Neural cell (in vitro differentiated cells): ENCODE results near the gene DNAL1.

Source experiments
- CTCF ChIP-seq: fragments of 450-650 bp; IDR thresholded peaks from 2 replicates; pipeline ENCODE4 v1.5.1; 2014; ENCODE audit warnings: antibody characterized with exemption, mild to moderate bottlenecking, moderate library complexity; ENCODE audit not compliant: poor library complexity, severe bottlenecking
- EP300 ChIP-seq: fragments of 450-650 bp; conservative IDR thresholded peaks from 2 replicates; pipeline ENCODE4 v1.6.1; 2014; ENCODE audit warnings: antibody characterized with exemption, mild to moderate bottlenecking, moderate library complexity; ENCODE audit not compliant: poor library complexity, severe bottlenecking
- EZH2 ChIP-seq: fragments of 200-600, 300-800 bp; shearing (Covaris generic), sonication (generic); IDR thresholded peaks from 2 replicates; pipeline ENCODE4 v1.6.1; 2014; ENCODE audit warnings: antibody characterized with exemption, low read length, borderline replicate concordance, mild to moderate bottlenecking; ENCODE audit not compliant: insufficient read depth, poor library complexity, severe bottlenecking
- POLR2AphosphoS5 ChIP-seq: IDR thresholded peaks from 2 replicates; pipeline ENCODE4 v1.6.1; 2012
- RAD21 ChIP-seq: fragments of 450-650 bp; conservative IDR thresholded peaks from 2 replicates; pipeline ENCODE4 v1.6.1; 2014; ENCODE audit warnings: antibody characterized with exemption, mild to moderate bottlenecking, moderate library complexity
- REST ChIP-seq: IDR thresholded peaks from 2 replicates; pipeline ENCODE4 v1.6.1; 2012; ENCODE audit warnings: borderline replicate concordance
- TAF1 ChIP-seq: IDR thresholded peaks from 2 replicates; pipeline ENCODE4 v1.6.1; 2012; ENCODE audit warnings: low read depth

GRCh38 chr14:73655851-73656250 lies 11.1 kb downstream of the DNAL1 start:
- TF ChIP-seq TAF1 = no peak
- TF ChIP-seq CTCF = no peak
- TF ChIP-seq EP300 = no peak
- no peak for TF ChIP-seq REST
- TF ChIP-seq POLR2AphosphoS5 = no peak
- TF ChIP-seq RAD21 = no peak
- no peak for TF ChIP-seq EZH2
